HCT116 (cell line): Measurements from ENCODE around the gene DNAH7. TPM values are rescaled to one million over a fixed set of nuclear protein-coding genes. Genes with fewer than 3 reads are reported as not detected.

Experiments
- ATAC-seq: fragments of 200-7000 bp; cut with Tn5 transposase; 2 replicates; pipeline ENCODE4 v1.9.1; 2020; ENCODE audit warnings: mild to moderate bottlenecking, moderate library complexity
- BruUV-seq: library from RNA; stranded (reverse); fragments of 400-500 nt; replicated peaks from 2 replicates; lab custom pipeline; 2021; lab: Mats Ljungman, UMichigan
- CTCF ChIA-PET: fragments of 300-600 bp; sonication (Branson Sonifier 250); formaldehyde crosslinking; loops from one replicate; lab custom pipeline; 2021; ENCODE audit warnings: antibody characterized with exemption; lab: Charles Lee
- POLR2A ChIA-PET: fragments of 300-600, 350-600 bp; sonication (Branson Sonifier 250); formaldehyde crosslinking; loops from one replicate; lab custom pipeline; 2021; ENCODE audit warnings: antibody characterized with exemption; lab: Charles Lee
- RAD21 ChIA-PET, 2 experiments: fragments of 300-600 bp; sonication (Branson Sonifier 250); formaldehyde crosslinking; loops; one replicate each; lab custom pipeline; 2023; ENCODE audit warnings: low total read pairs in 2 of 2; ENCODE audit not compliant: uncharacterized antibody in 2 of 2, unreplicated experiment in 2 of 2, low non-redundant PET in 1 of 2; lab: Charles Lee
- DNase-seq: peaks from one replicate; pipeline ENCODE4 v3.0.0-alpha.2; 2010; ENCODE audit warnings: low read depth, low spot score
- H2AFZ ChIP-seq: fragments of 200-600 bp; shearing (Covaris generic), sonication (generic); 2 replicates; pipeline ENCODE4 v1.6.1; 2017; ENCODE audit warnings: low read depth, mixed run types, mixed read lengths, antibody characterized with exemption, low read length; ENCODE audit not compliant: poor library complexity, severe bottlenecking
- H3K27ac ChIP-seq: 2 replicates; pipeline ENCODE4 v1.5.1; 2012; ENCODE audit warnings: low read depth, low read length
- H3K27me3 ChIP-seq: fragments of 200-600 bp; sonication (generic); 2 replicates; pipeline ENCODE4 v1.6.1; 2016; ENCODE audit warnings: mixed run types, low read length, mixed read lengths; ENCODE audit not compliant: insufficient read depth
- H3K36me3 ChIP-seq, 2 experiments: fragments of 200-500 bp in 1 of 2; fragments of 200-600 bp in 1 of 2; sonication (Bioruptor generic) in 1 of 2; sonication (generic) in 1 of 2; 2 replicates each; pipeline versions ENCODE4 v1.5.1 to v1.6.1; 2014 to 2016; ENCODE audit warnings: low read length in 2 of 2, inconsistent platforms in 1 of 2, mixed read lengths in 1 of 2, mixed run types in 1 of 2; ENCODE audit not compliant: insufficient read depth in 2 of 2, control insufficient read depth in 1 of 2
- H3K4me1 ChIP-seq, 2 experiments: fragments of 200-600 bp in 1 of 2; sonication (generic) in 1 of 2; 2 replicates each; pipeline versions ENCODE4 v1.5.1 to v1.6.1; 2012 to 2017; ENCODE audit warnings: low read length in 2 of 2, inconsistent platforms in 1 of 2, mild to moderate bottlenecking in 1 of 2, mixed read lengths in 1 of 2, mixed run types in 1 of 2, moderate library complexity in 1 of 2; ENCODE audit not compliant: insufficient read depth in 2 of 2, control insufficient read depth in 1 of 2
- H3K4me2 ChIP-seq: fragments of 200-600 bp; sonication (generic); 2 replicates; pipeline ENCODE4 v1.6.1; 2017; ENCODE audit warnings: mixed run types, low read length, mixed read lengths
- H3K4me3 ChIP-seq, 2 experiments: fragments of 200-600 bp in 1 of 2; sonication (generic) in 1 of 2; replicated peaks in 1 of 2; 2 replicates each; pipeline ENCODE4 v1.5.1; 2011 to 2016; ENCODE audit warnings: low read length in 2 of 2, control low read depth in 1 of 2, low read depth in 1 of 2, mild to moderate bottlenecking in 1 of 2, mixed read lengths in 1 of 2, mixed run types in 1 of 2
- H3K79me2 ChIP-seq: fragments of 200-600 bp; sonication (generic); 2 replicates; pipeline ENCODE4 v1.6.1; 2017; ENCODE audit warnings: mild to moderate bottlenecking, mixed run types, low read length, moderate library complexity, mixed read lengths; ENCODE audit not compliant: insufficient read depth
- H3K9ac ChIP-seq: fragments of 200-600 bp; sonication (generic); 2 replicates; pipeline ENCODE4 v1.6.1; 2016; ENCODE audit warnings: low read length, mixed read lengths
- H3K9me2 ChIP-seq: fragments of 200-600 bp; sonication (generic), shearing (Covaris generic); 2 replicates; pipeline ENCODE4 v1.6.1; 2017; ENCODE audit warnings: mixed run types, mild to moderate bottlenecking, moderate library complexity; ENCODE audit not compliant: insufficient read depth
- H3K9me3 ChIP-seq, 2 experiments: fragments of 200-500 bp in 1 of 2; fragments of 200-600 bp in 1 of 2; sonication (Bioruptor generic) in 1 of 2; sonication (generic) in 1 of 2; 2 replicates each; pipeline ENCODE4 v1.6.1; 2014 to 2017; ENCODE audit warnings: low read length in 2 of 2, mixed read lengths in 2 of 2, inconsistent platforms in 1 of 2, low read depth in 1 of 2, mild to moderate bottlenecking in 1 of 2, mixed run types in 1 of 2, moderate library complexity in 1 of 2; ENCODE audit not compliant: control insufficient read depth in 1 of 2, insufficient read depth in 1 of 2
- H4K20me1 ChIP-seq: fragments of 200-600 bp; sonication (generic), shearing (Covaris generic); 2 replicates; pipeline ENCODE4 v1.6.1; 2017; ENCODE audit warnings: mixed run types, mild to moderate bottlenecking, moderate library complexity; ENCODE audit not compliant: insufficient read depth
- CBX3 ChIP-seq: IDR thresholded peaks from 2 replicates; pipeline ENCODE4 v1.6.1; 2012; ENCODE audit warnings: low read depth
- CEBPB ChIP-seq: IDR thresholded peaks from 2 replicates; pipeline ENCODE4 v1.6.1; 2012; ENCODE audit warnings: low read depth
- EGR1 ChIP-seq: IDR thresholded peaks from 2 replicates; pipeline ENCODE4 v1.6.1; 2012; ENCODE audit warnings: low read depth
- EZH2 ChIP-seq: fragments of 200-600 bp; sonication (generic); IDR thresholded peaks from 2 replicates; pipeline ENCODE4 v1.6.1; 2017; ENCODE audit warnings: antibody characterized with exemption, mixed run types
- EZH2phosphoT487 ChIP-seq: fragments of 200-600 bp; IDR thresholded peaks from 2 replicates; pipeline ENCODE4 v1.6.1; 2018; ENCODE audit warnings: antibody characterized with exemption, borderline replicate concordance
- JUND ChIP-seq: IDR thresholded peaks from 2 replicates; pipeline ENCODE4 v1.6.1; 2012
- POLR2A ChIP-seq: IDR thresholded peaks from 2 replicates; pipeline ENCODE4 v1.7.0; 2011; ENCODE audit warnings: borderline replicate concordance; ENCODE audit not compliant: insufficient read depth, insufficient read length; ENCODE audit errors: extremely low read depth
- POLR2AphosphoS5 ChIP-seq: IDR thresholded peaks from 2 replicates; pipeline ENCODE4 v1.6.1; 2011; ENCODE audit warnings: mild to moderate bottlenecking, low read depth, low read length, moderate library complexity
- RAD21 ChIP-seq: IDR thresholded peaks from 2 replicates; pipeline ENCODE4 v1.6.1; 2012; ENCODE audit warnings: low read depth, mild to moderate bottlenecking
- SP1 ChIP-seq: IDR thresholded peaks from 2 replicates; pipeline ENCODE4 v1.6.1; 2012; ENCODE audit warnings: low read depth
- SRF ChIP-seq: IDR thresholded peaks from 2 replicates; pipeline ENCODE4 v1.6.1; 2012; ENCODE audit warnings: low read depth
- TCF7L2 ChIP-seq: IDR thresholded peaks from 2 replicates; pipeline ENCODE4 v1.7.0; 2011; ENCODE audit warnings: borderline replicate concordance, inconsistent platforms; ENCODE audit not compliant: insufficient read depth, insufficient read length; ENCODE audit errors: extremely low read depth
- ZFX ChIP-seq: fragments of 450-650 bp; IDR thresholded peaks from 2 replicates; pipeline ENCODE4 v1.6.1; 2017
- ZNF274 ChIP-seq: fragments of 200-500 bp; sonication (Bioruptor generic); IDR thresholded peaks from 2 replicates; pipeline ENCODE4 v1.6.1; 2014; ENCODE audit warnings: mild to moderate bottlenecking, low read depth, low read length, inconsistent platforms
- intact Hi-C: fragments of 100-400 bp; cut with micrococcal nuclease; formaldehyde crosslinking; loops from 2 replicates; pipeline ENCODE4 v1.10.0; 2022
- total RNA-seq: library from RNA; stranded (reverse); gene quantifications from one replicate; pipeline ENCODE4 v1.2.1, GENCODE V29; 2021; ENCODE audit not compliant: unreplicated experiment
- TF ChIP-seq, protein P1 (sequence below): IDR thresholded peaks from 2 replicates; pipeline ENCODE4 v1.6.1; 2011; ENCODE audit warnings: mild to moderate bottlenecking, low read length, moderate library complexity; ENCODE audit not compliant: insufficient replicate concordance; ENCODE audit errors: extremely low read depth
- TF ChIP-seq, protein P2 (sequence below): IDR thresholded peaks from 2 replicates; pipeline ENCODE4 v1.6.1; 2012

Gene DNAH7
- total RNA-seq, 1 experiment from 2014 or later, result not detected

DNA sequence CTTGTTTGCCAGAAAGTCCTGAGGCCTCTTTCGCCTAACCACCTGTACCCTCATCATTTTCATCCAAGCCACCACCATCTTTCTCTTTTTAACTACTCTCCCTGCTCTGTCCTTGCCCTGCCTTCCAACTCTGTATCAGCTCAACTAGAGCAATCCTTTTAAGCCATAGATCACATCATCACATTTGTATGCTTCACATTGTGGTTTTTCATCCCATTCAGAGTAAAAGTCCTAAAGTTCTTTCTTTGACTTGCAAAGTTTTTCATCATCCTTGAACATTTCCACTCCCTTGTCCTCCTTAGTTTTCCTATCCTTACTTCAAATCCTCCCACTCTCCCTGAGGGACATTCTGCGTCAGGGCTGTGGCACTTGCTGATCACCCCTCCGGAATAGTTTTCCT is 337.7 kb downstream of the DNAH7 start:
- TF ChIP-seq EZH2phosphoT487, result no peak
- no peak for TF ChIP-seq JUND
- no peak for TF ChIP-seq SRF
- TF ChIP-seq SP1, result no peak
- TF ChIP-seq RAD21, result no peak
- TF ChIP-seq TCF7L2, result no peak
- TF ChIP-seq POLR2AphosphoS5, result no peak
- TF ChIP-seq EGR1, result no peak
- TF ChIP-seq CBX3, result no peak
- TF ChIP-seq EZH2, result no peak
- TF ChIP-seq ZFX, result no peak
- TF ChIP-seq, protein P1, sequence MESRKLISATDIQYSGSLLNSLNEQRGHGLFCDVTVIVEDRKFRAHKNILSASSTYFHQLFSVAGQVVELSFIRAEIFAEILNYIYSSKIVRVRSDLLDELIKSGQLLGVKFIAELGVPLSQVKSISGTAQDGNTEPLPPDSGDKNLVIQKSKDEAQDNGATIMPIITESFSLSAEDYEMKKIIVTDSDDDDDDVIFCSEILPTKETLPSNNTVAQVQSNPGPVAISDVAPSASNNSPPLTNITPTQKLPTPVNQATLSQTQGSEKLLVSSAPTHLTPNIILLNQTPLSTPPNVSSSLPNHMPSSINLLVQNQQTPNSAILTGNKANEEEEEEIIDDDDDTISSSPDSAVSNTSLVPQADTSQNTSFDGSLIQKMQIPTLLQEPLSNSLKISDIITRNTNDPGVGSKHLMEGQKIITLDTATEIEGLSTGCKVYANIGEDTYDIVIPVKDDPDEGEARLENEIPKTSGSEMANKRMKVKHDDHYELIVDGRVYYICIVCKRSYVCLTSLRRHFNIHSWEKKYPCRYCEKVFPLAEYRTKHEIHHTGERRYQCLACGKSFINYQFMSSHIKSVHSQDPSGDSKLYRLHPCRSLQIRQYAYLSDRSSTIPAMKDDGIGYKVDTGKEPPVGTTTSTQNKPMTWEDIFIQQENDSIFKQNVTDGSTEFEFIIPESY, result no peak
- TF ChIP-seq POLR2A, result no peak
- TF ChIP-seq, protein P2, sequence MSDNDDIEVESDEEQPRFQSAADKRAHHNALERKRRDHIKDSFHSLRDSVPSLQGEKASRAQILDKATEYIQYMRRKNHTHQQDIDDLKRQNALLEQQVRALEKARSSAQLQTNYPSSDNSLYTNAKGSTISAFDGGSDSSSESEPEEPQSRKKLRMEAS, result no peak
- no peak for TF ChIP-seq ZNF274
- TF ChIP-seq CEBPB, result no peak
- Histone ChIP-seq H3K27ac (no peak overlapping the region), H3K9me2 (no peaks in the 10 kb centered on the region), H3K9me3 (no peaks in the 10 kb centered on the region), H3K79me2 (no peaks in the 10 kb centered on the region), H4K20me1 (no peaks in the 10 kb centered on the region; the same call in 1 of the 2 replicates), H2AFZ (no peak overlapping the region), H3K4me1 (no peaks in the 10 kb centered on the region), H3K4me3 (no peak overlapping the region), H3K27me3 (no peaks in the 10 kb centered on the region), H3K9ac (no peak overlapping the region), H3K36me3 (peaks cover 3% of the 10 kb centered on the region in 2 experiments; a peak in 1 of 4 replicates), H3K4me2 (no peak overlapping the region)
- intact Hi-C loops, result no loop called here
- ChIA-PET POLR2A (no interaction called here), RAD21 (no interaction called here), CTCF (no interaction called here)
- DNase-seq, result no peak
- no peak for ATAC-seq
- no TSS peak for BruUV-seq
